Chondrocyte (in vitro differentiated cells): Measurements from ENCODE around the gene SLC34A3. TPM values are rescaled to one million over a fixed set of nuclear protein-coding genes. Genes with fewer than 3 reads are reported as not detected.

ENCODE experiments used
- DNase-seq: peaks from one replicate; pipeline ENCODE4 v3.0.0; 2021; ENCODE audit warnings: mixed read lengths, low spot score
- H3K27ac Mint-ChIP-seq: one replicate; pipeline ENCODE4 v1.8.0; 2021; ENCODE audit warnings: mild to moderate bottlenecking, moderate library complexity, mixed read lengths; ENCODE audit not compliant: unreplicated experiment
- H3K27me3 Mint-ChIP-seq: 2 replicates; pipeline ENCODE4 v1.8.0; 2021; ENCODE audit warnings: low read depth, mixed read lengths
- H3K36me3 Mint-ChIP-seq: 2 replicates; pipeline ENCODE4 v1.8.0; 2021; ENCODE audit warnings: low read depth, mixed read lengths
- H3K4me1 Mint-ChIP-seq: 2 replicates; pipeline ENCODE4 v1.8.0; 2021; ENCODE audit warnings: low read depth, mild to moderate bottlenecking, mixed read lengths
- H3K4me3 Mint-ChIP-seq: one replicate; pipeline ENCODE4 v1.8.0; 2021; ENCODE audit warnings: mild to moderate bottlenecking, moderate library complexity, mixed read lengths; ENCODE audit not compliant: unreplicated experiment
- H3K9me3 Mint-ChIP-seq: 2 replicates; pipeline ENCODE4 v1.8.0; 2021; ENCODE audit warnings: low read depth, mixed read lengths
- total RNA-seq: library from RNA; stranded (reverse); gene quantifications from 3 replicates; pipeline ENCODE4 v1.2.1, GENCODE V29; 2021
- TF ChIP-seq, protein P1 (sequence below): fragments of 200-600 bp; sonication (generic); IDR thresholded peaks from 2 replicates; pipeline ENCODE4 v1.5.0; 2021; ENCODE audit warnings: antibody characterized with exemption, mild to moderate bottlenecking, moderate library complexity

Gene SLC34A3
- total RNA-seq, 1 donor from 2014 or later = not detected

DNA sequence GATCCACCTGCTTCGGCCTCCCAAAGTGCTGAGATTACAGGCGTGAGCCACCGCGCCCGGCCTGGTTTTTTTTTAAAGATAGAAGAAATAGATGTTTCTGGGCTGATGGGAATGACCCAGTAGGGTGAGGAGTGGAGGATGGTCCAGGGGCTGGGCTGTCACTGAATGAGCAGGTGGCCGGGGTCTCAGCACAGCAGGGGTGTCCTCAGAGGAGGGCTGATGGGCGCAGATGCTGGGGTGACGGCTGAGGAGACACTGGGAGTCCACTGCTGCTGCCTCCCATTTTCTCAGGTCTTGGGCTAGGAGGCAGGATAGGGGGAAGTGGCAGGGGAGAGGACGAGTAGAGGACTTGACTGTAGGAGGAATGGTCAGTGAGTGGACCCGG is 44.5 kb downstream of the SLC34A3 start:
- Mint-ChIP-seq H3K4me1 (peaks cover 42% of the 10 kb centered on the region), H3K4me3 (no peak overlapping the region), H3K9me3 (no peaks in the 10 kb centered on the region), H3K27ac (peak overlapping the region; percentile 27), H3K36me3 (peaks cover 6% of the 10 kb centered on the region), H3K27me3 (no peaks in the 10 kb centered on the region)
- no peak for DNase-seq
- TF ChIP-seq, protein P1, sequence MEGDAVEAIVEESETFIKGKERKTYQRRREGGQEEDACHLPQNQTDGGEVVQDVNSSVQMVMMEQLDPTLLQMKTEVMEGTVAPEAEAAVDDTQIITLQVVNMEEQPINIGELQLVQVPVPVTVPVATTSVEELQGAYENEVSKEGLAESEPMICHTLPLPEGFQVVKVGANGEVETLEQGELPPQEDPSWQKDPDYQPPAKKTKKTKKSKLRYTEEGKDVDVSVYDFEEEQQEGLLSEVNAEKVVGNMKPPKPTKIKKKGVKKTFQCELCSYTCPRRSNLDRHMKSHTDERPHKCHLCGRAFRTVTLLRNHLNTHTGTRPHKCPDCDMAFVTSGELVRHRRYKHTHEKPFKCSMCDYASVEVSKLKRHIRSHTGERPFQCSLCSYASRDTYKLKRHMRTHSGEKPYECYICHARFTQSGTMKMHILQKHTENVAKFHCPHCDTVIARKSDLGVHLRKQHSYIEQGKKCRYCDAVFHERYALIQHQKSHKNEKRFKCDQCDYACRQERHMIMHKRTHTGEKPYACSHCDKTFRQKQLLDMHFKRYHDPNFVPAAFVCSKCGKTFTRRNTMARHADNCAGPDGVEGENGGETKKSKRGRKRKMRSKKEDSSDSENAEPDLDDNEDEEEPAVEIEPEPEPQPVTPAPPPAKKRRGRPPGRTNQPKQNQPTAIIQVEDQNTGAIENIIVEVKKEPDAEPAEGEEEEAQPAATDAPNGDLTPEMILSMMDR = no peak

DNA sequence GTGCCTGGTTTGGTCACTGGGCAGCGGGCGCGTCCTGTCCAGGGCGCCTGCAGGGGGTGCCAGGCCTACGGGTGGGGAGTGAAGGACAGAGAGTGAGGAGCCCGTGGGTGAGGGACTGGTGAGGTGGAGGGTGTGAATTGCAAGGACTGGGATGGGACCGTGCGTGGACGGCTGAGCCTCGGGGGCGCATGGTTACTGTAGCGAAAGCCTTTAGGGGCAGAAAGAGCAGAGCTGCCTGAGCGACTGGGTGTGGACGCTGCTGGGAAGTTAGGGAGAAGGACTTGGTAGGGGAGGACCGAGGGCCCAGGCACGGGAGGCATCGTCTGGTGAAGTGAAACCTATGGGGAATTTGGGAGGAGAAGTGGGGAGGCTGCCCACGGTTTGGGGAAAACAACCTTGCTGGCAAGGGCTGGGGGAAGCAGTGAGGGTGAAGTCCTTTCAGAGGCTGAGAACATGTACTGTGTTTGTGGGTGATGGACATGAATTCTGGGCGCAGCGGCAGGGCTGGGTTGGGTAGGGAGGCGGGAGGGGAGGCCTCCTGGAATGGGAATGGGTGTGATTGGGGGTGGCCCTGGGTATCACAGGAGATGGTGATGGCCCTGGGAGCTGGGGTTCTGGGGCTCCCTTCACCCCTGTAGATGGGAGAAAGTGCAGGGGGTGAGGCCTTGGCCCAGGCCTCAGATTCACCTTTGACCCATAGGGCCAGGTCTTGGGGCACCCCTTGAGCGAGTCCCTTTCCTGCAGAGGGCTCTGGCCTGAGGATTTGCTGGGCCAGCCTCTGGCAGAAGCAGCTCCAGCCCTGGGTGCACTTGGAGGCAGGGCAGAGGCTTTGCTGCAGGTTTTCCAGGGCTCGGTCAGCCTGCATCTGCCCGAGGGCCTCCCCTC is 45.1 kb downstream of the SLC34A3 start:
- no peak overlapping the region for H3K4me3 Mint-ChIP-seq
- H3K36me3 Mint-ChIP-seq = peaks cover 6% of the 10 kb centered on the region
- H3K27me3 Mint-ChIP-seq = no peaks in the 10 kb centered on the region
- TF ChIP-seq, protein P1 = no peak
- DNase-seq = peak; percentile 92
- no peaks in the 10 kb centered on the region for H3K9me3 Mint-ChIP-seq
- H3K4me1 Mint-ChIP-seq = peaks cover 42% of the 10 kb centered on the region
- peak overlapping the region; percentile 53 for H3K27ac Mint-ChIP-seq

GRCh38 chr9:137276473-137277328 is 46.0 kb downstream of the SLC34A3 start:
- H3K27me3 Mint-ChIP-seq = no peaks in the 10 kb centered on the region
- no peaks in the 10 kb centered on the region for H3K9me3 Mint-ChIP-seq
- H3K4me3 Mint-ChIP-seq = peak overlapping the region; percentile 61
- H3K36me3 Mint-ChIP-seq = peaks cover 3% of the 10 kb centered on the region
- H3K27ac Mint-ChIP-seq = peak overlapping the region; percentile 91
- TF ChIP-seq, protein P1 = no peak
- DNase-seq = peak; percentile 94
- H3K4me1 Mint-ChIP-seq = peaks cover 34% of the 10 kb centered on the region

GRCh38 chr9:137277329-137278041 is 46.8 kb downstream of the SLC34A3 start, which contains the start of gene TOR4A:
Gene TOR4A (plus strand): TSS chr9:137277726. CDS start chr9:137278690, 964 bp downstream.
- Mint-ChIP-seq H3K36me3 (peaks cover 3% of the 10 kb centered on the region), H3K4me3 (peak within 1 kb of the TSS; percentile 61), H3K27me3 (no peaks in the 10 kb centered on the region), H3K4me1 (peaks cover 31% of the 10 kb centered on the region), H3K9me3 (no peaks in the 10 kb centered on the region), H3K27ac (peak within 1 kb of the TSS; percentile 91)
- TF ChIP-seq, protein P1 = peak; percentile 18
- peak; percentile 93 for DNase-seq
